ENCODE measurements around the gene ZNF714. TPM values are rescaled to one million over a fixed set of nuclear protein-coding genes. Genes with fewer than 3 reads are reported as not detected.

Gene ZNF714
- total and polyA plus RNA-seq, 9 of the 15 experiments (the other 6 are each of a cell fraction or from before 2014, with no cell fraction given) = 16.2 to 40.8 (median 28.9) TPM

- TF ChIP-seq ETV1 (tag; conservative IDR thresholded peaks at IDR 0.05; ENCODE audit: low read depth) (no peak), SUPT5H (IDR thresholded peaks at IDR 0.05) (peak; percentile 87), E2F5 (CRISPR knock-in tag; IDR thresholded peaks at IDR 0.05) (no peak), ZNF217 (CRISPR knock-in tag; IDR thresholded peaks at IDR 0.05) (no peak), ID3 (CRISPR knock-in tag; IDR thresholded peaks at IDR 0.05) (no peak), ID3 (tag; IDR thresholded peaks at IDR 0.05) (no peak), L3MBTL2 (IDR thresholded peaks at IDR 0.05) (peak; percentile 42; the same call in 1 of the 2 replicates), ZBTB12 (CRISPR knock-in tag; IDR thresholded peaks at IDR 0.05) (no peak), JUND (IDR thresholded peaks at IDR 0.05; ENCODE audit: borderline replicate concordance, low read depth, low read length) (peak; percentile 3; the same call in 1 of the 2 replicates), JUND (tag; IDR thresholded peaks at IDR 0.05; ENCODE audit: borderline replicate concordance, low read depth, low read length) (no peak), GMEB1 (CRISPR knock-in tag; IDR thresholded peaks at IDR 0.05) (no peak), SP2 (IDR thresholded peaks at IDR 0.05; ENCODE audit: extremely low read depth, low read depth, low read length, poor library complexity, severe bottlenecking) (peak; percentile 51), ARID2 (IDR thresholded peaks at IDR 0.05) (no peak), ELF4 (CRISPR knock-in tag; IDR thresholded peaks at IDR 0.05) (no peak), ZNF124 (CRISPR knock-in tag; IDR thresholded peaks at IDR 0.05) (no peak), NR4A1 (CRISPR knock-in tag; IDR thresholded peaks at IDR 0.05) (no peak), NR4A1 (tag; IDR thresholded peaks at IDR 0.05) (no peak), MCM5 (IDR thresholded peaks at IDR 0.05; ENCODE audit: low read depth) (no peak), HDAC2 (IDR thresholded peaks at IDR 0.05) (no peak), ZNF507 (tag; conservative IDR thresholded peaks at IDR 0.05) (no peak), XRCC5 (IDR thresholded peaks at IDR 0.05; ENCODE audit: low read depth, low read length) (no peak)
- TF ChIP-seq, protein P1, sequence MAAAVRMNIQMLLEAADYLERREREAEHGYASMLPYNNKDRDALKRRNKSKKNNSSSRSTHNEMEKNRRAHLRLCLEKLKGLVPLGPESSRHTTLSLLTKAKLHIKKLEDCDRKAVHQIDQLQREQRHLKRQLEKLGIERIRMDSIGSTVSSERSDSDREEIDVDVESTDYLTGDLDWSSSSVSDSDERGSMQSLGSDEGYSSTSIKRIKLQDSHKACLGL (CRISPR knock-in tag; IDR thresholded peaks at IDR 0.05; ENCODE audit: borderline replicate concordance, poor library complexity, severe bottlenecking) = no peak
- TF ChIP-seq, protein P2, sequence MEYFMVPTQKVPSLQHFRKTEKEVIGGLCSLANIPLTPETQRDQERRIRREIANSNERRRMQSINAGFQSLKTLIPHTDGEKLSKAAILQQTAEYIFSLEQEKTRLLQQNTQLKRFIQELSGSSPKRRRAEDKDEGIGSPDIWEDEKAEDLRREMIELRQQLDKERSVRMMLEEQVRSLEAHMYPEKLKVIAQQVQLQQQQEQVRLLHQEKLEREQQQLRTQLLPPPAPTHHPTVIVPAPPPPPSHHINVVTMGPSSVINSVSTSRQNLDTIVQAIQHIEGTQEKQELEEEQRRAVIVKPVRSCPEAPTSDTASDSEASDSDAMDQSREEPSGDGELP (CRISPR knock-in tag; IDR thresholded peaks at IDR 0.05; ENCODE audit: borderline replicate concordance) = peak; percentile 83; the same call in 1 of the 2 replicates
Measured at GRCh38 chr19:21082011-21082975, at the start of gene ZNF714 (continued).

Data from K562 (cell line).